GM15510 (cell line): Measurements from ENCODE around the gene XRCC4.

Experiments
- POLR2A ChIP-seq: IDR thresholded peaks from 3 replicates; pipeline ENCODE4 v1.6.1; 2011; ENCODE audit warnings: borderline replicate concordance; ENCODE audit not compliant: insufficient read length; ENCODE audit errors: extremely low read depth

XRCC4 gene

DNA sequence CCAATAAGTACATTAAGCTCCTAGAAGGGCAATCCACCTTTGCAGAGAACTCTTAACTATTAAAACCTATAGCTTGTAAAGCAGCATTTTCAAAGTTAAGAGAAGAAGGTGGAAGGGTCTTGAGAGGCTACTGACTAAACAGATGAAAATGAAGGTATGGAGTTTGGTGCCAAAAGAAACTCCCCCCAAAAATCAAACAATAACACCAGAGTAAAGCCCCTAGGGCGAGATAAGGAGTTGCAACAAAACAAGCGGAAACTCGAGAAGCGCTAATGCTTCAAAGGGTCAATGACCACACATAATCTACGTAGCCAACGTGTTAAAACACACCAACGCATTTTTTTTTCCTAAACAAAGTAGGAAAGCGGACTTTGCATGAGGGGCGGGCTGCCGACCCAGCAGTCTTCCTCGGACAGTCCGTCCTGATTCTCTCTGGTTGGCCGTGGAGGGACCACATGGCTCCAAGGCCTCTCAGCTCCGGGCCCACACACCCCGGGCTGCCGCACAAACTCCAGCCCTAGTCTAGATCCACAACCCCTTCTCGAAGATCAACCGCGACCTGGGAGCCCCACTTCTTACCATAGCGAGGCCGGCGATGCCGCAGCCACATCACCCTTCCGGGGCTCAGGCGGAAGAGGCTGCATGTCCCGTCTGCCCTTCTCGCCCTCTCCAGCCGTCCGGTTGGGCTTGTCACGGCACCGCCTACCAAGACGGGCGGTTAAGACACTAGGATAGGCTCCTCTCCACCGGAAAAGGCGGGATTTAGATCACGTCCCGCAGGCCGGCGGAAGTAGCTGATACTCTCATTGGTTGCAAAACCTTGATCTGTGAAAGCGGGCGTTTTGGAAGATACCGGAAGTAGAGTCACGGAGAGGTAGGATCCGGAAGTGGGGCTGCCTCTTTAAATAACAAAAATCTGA is at the start of gene XRCC4, which contains the start of gene TMEM167A:
Gene XRCC4 (plus strand): TSS at position 806 of the 920 bp plus-strand sequence. CDS start 27,373 bp downstream, outside the sequence.
Gene TMEM167A (minus strand): TSS at position 653 of the 920 bp plus-strand sequence. CDS start 71 bp downstream, at position 582.
- peak; percentile 95 for TF ChIP-seq POLR2A

DNA sequence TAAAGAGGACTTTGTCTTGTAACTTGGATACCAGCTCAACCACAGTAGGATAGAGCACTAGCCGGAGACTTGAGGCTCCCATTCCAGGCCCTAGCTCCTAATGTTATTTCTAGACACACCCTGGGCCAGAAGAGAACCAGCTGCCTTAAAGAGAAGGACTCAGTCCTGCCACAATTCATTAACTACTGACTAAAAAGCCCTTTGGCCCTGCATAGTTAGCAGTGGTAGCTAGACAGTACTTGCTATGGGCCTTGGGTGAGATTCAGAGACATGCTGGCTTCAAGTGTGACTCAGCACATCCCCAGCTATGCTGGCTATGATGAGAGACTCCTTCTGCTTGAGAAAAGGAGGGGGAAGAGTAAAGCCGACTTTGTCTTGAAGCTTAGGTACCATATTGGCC is 47.4 kb upstream of the XRCC4 start:
- TF ChIP-seq POLR2A: no peak

DNA sequence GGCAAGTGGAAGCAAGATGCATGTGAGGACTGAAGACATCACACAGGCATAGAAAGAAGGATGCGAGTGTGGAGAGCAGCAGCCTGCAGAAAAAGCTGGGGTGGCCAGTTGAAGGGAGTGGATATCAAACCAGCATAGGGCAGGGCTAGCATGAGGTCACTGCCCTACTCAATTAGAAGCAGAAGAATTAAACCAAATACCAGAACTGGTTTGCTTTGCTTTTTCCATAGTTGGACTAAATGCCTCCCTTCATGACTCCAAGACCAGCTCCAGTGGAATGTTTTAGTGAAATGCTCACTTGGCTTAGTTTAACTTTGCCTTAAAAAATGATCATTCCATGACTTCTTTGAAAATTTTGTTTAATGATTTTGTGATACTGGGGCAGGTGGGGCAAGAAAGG is 46.0 kb upstream of the XRCC4 start:
- TF ChIP-seq POLR2A: no peak

DNA sequence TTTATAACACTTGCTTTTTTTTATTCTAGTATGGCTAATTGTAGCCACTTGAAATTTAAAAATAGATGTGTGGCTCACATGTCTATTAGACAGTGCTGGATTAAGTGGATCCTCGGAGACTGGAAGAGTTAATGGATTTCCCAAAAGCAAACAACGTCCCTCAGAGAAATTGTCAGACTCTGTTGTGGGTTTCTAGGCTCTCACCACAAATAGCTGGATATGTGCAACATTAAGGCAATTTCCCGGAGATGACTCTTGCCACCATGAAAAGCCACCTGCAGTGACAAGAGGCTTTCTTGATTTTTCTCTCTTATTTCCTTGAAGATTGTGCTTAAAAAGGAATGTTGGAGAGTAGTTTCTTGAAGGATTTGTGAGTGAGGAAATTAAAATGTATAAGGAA is 43.3 kb upstream of the XRCC4 start:
- no peak for TF ChIP-seq POLR2A

DNA sequence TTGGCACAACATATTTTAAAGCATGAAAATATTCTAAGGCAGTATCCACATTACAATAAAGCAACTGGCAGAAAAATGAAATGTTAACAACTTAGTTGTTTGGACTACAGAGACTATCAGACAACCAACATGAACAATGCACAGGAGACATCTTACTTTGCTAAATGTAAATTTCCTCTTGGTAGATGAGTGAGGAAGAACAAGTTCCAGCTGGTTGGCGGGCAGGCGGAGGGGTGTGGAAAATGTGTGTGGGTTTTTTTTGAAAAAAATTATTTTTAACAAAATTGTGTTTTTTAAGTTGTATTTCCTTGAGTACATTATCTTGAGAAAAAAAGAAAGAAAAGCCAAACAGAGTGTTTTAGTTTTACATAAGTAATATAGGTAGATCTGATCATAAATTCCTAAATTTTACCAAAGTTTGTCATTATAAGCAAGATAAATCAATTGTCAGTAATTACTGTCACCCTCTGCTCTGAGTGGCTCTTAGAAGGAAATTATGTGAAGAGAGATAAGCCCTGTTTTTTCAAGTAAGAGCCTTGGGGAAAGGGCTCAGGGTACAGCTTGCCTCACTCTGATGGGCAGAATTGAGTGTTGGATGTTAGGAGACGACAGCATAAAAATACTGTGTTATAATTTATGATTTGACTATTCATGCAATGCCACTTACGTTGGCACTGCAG is 42.7 kb upstream of the XRCC4 start:
- TF ChIP-seq POLR2A: no peak

DNA sequence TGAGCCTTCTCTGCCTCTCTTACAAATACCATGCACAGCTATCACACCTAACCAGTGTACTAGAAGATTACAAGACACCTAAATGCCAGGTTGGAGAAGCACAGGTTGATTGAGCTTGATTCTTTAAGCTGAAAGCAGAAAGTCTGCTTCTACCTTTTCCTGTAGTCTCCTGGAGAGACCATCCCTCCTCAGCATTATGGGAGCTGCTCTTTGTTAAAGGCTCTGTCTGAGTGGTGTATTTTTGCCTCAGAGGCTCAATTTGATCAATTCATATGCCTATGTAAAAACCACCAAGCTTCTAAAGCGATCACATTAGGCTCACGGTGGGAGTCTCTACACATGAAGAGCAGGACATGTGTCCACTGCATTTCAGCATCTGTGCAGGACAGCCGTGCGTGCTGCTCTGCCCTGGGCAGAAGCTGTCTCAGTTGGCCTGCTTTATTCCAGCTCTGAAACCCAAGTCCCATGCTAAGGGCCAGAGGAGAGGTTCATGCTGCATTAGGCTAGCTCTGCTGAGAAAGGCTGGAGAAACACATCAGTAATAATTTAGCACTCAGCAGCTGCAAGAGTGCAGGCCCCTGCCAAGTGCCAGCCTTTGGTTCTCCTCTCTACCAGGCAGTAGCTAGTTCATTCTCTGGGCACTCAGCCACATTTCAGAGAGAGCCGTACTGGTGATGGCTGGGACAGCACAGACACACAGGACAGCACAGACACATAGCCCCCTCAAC is 41.8 kb upstream of the XRCC4 start:
- TF ChIP-seq POLR2A: no peak

DNA sequence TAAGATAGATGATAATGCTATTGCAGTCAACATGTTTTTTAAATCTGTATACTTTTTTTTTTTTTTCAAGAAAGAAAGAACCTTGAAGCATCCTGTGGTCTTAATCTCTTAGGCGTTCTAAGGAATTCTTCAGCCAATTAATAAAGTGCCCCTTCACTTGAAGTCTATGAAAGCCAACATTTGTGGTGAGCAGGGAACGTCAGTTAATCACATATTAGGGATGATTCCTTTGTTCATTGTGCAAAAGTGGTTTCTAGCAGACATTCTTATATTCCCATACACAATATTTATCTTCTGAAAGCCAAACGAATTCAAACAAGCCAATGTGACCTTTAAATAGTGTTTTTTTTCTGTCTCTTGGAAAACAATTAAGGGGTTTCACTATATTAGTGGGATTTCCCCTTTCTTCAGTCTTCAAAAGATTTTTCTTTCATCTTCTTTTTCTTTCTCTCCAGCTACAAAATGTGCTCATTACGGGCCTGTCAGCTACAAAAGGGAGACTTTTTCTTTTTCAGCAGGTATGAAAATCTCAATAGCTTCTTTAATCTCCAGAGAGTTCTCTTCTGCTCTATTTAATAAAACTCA is 40.3 kb upstream of the XRCC4 start:
- TF ChIP-seq POLR2A: no peak

DNA sequence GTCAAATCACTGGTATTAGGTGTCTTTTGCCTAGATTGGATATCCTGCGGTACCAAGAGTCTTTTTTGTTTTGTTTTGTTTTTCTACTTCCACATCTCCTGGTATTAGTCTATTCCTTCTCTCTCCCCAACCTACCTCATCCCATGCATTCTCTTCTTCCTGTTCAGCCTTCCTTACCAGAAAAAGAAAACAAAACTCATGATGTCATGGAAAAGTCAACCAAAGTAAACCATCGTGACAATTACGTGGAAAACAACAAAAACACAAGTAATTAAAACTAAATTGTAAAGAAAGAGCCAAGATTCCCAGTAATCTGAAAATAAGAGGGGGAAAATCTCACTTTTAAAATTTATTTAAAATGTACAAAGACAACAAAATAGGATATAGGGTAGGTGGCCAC is 38.4 kb upstream of the XRCC4 start:
- no peak for TF ChIP-seq POLR2A

DNA sequence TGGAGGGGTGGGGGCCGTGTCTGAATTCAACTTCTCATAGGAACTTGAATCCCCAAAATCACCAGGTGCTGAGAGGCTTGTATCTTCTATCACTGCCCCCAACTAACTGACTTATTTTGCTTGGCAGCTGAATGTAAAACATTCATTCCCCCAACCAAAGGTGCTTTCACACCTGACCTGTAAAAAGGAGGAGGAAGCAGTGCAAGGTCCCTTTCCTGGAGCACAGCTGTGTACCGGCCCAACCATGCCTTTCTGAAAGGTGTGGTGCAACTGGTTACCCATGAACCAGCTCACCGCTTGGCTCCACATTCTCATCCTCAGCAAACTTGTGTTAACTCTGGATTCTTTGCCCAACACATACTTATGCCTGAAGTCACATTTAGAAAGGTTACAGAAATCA is 34.8 kb upstream of the XRCC4 start:
- no peak for TF ChIP-seq POLR2A

DNA sequence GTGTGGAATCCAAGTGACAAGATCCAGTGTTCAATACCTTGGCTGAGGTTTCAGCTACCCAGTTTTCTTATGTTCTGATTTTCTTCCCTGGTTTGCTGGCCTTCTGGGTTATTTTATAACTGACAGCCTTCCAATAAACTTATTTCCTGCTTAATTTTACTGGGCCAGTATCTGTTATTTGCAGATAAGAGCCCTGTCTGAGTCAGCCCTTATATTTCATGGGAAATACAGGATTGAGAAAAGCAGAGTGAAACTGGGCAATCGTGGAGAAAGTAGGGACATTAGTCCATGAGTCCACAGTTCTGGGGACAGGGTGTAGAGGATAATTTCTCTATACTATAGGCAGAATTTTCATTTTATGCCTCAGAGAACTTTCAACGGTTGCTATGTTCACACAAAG is 32.4 kb upstream of the XRCC4 start:
- no peak for TF ChIP-seq POLR2A

DNA sequence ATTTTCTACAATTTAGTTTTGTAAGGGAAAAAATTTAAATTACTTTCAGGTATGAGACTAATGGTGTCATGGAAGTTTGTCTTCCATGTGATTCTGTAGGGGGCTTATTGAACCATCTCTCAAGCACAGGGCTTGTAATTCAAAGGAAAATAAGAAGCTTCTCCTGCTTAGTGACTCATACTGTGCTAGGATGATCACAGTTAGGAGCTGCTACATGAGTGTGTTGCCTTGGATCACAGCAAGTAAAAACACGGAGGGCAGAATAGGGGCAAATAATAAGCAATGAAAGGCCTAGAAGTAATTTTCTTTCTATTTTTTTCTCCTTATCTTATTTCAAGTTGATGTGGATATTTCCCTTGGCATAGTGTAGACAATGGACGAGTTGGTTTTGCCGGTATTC is 29.1 kb upstream of the XRCC4 start:
- no peak for TF ChIP-seq POLR2A

DNA sequence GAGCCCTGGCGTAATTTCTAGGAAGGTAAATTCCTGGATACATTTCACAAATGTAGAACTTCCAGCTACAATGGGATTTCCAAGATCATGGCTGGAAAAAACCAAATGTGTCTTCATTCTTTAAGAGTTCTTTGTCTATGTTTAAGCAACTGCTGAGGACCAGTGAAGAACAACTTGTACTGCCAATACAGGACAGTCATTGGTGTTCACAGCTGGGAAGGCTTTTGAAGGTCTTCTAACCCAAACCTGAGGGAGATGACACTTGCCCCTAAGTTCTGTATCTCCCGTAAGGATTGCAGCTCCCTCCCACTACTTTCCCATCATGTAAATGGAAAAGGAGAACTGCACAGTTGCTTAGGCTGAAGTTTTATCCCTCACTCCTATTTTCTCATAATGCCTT is 28.5 kb upstream of the XRCC4 start:
- no peak for TF ChIP-seq POLR2A

DNA sequence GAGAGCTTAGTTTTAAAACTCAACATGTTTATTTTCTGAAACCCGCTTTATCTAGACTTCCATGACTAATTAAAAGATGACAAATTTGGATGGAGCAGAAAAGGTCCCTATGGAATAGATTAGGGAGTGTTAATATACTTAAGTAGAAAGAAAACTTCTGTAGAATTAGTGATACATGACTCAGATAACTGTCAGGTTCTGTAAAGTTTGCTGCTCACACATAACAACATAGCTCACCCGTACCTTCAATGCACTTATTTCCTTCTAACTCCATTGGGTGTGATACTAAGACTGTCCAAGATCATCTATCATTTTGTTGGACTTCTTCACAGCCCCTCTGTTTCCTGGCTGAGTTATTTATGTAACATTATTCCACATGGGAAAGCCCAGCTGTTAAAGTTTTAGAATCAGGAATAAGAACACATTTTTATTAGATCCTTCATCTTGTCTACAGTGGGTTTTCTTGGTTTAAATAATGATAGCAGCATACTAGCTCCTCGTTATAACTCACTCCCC is 27.9 kb upstream of the XRCC4 start:
- TF ChIP-seq POLR2A: no peak

DNA sequence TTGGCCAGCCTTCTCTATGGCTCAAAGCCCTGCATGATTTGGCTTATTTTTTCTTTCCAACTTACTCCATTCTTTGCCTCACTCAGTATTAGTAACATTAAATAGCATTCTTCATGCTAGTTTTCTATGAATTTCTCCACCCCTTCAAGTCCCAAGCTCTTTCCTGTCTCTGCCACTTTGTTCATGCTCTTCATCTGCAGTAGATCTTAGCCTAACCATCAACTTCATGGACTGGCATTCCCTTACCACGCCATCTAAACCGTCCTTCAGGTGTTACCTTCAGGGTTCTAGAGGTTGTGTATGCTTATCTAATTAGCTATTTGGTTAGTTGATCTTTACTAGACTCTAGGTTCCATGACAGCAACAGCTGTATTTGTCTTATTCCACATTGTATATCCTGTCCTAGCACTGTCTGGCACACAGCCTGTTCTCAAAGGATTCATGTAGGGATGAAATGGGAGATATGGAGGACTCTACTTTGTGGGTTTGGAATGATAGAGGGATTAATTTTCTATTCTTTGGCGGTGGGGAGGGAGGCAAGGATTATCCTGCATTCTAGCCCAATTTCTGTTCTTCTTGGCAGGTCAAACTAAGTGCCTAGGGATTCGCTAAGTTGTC is 26.5 kb upstream of the XRCC4 start:
- TF ChIP-seq POLR2A: no peak
